ENCODE measurements around the gene SMURF1. TPM values are rescaled to one million over a fixed set of nuclear protein-coding genes. Genes with fewer than 3 reads are reported as not detected.

Gene SMURF1
- total and polyA plus RNA-seq, 2 experiments from 2014 or later: 12.4 to 21.7 TPM

DNA sequence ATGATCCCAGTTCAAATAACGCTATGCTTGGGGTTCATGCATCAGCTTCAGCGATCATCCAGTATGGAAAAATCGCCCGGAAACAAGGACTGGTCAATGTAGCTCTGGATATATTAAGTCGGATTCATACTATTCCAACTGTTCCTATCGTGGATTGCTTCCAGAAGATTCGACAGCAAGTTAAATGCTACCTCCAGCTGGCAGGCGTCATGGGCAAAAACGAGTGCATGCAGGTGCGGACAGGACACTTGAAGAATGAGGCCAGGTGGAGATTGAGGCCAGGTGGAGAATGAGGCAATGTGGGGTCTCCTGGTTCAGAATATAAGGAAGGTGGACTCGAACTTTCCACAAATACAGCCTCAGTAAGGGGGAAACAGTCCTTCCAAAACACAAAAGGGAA is 159.8 kb downstream of the SMURF1 start:
- Histone ChIP-seq H3K27ac (no peak overlapping the region), H3K27me3 (no peaks in the 10 kb centered on the region), H3K4me1 (ENCODE audit: insufficient read depth) (no peaks in the 10 kb centered on the region), H3K36me3 (replicated peaks; ENCODE audit: insufficient read depth, low read depth) (peaks cover 4% of the 10 kb centered on the region), H3K9me2 (replicated peaks; ENCODE audit: insufficient read depth) (no peaks in the 10 kb centered on the region), H3K79me2 (no peaks in the 10 kb centered on the region), H2AFZ (no peak overlapping the region), H3K4me3 (no peak overlapping the region), H4K20me1 (ENCODE audit: insufficient read depth, poor library complexity, severe bottlenecking) (no peaks in the 10 kb centered on the region), H3K9me3 (ENCODE audit: low read depth) (no peaks in the 10 kb centered on the region), H3K4me2 (no peak overlapping the region)
- 98% methylated on average over 11 of the region's 11 CpGs for WGBS (ENCODE audit: low lambda C conversion rate, missing lambda C conversion rate)
- no peak for DNase-seq (ENCODE audit: low spot score)
- TF ChIP-seq EZH2 (IDR thresholded peaks at IDR 0.05; ENCODE audit: borderline replicate concordance): no peak
- TF ChIP-seq EZH2phosphoT487 (IDR thresholded peaks at IDR 0.05; ENCODE audit: low read depth, severe bottlenecking, unreplicated experiment): no peak
- TF ChIP-seq, protein P1, sequence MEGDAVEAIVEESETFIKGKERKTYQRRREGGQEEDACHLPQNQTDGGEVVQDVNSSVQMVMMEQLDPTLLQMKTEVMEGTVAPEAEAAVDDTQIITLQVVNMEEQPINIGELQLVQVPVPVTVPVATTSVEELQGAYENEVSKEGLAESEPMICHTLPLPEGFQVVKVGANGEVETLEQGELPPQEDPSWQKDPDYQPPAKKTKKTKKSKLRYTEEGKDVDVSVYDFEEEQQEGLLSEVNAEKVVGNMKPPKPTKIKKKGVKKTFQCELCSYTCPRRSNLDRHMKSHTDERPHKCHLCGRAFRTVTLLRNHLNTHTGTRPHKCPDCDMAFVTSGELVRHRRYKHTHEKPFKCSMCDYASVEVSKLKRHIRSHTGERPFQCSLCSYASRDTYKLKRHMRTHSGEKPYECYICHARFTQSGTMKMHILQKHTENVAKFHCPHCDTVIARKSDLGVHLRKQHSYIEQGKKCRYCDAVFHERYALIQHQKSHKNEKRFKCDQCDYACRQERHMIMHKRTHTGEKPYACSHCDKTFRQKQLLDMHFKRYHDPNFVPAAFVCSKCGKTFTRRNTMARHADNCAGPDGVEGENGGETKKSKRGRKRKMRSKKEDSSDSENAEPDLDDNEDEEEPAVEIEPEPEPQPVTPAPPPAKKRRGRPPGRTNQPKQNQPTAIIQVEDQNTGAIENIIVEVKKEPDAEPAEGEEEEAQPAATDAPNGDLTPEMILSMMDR (IDR thresholded peaks at IDR 0.05; ENCODE audit: poor library complexity): no peak

DNA sequence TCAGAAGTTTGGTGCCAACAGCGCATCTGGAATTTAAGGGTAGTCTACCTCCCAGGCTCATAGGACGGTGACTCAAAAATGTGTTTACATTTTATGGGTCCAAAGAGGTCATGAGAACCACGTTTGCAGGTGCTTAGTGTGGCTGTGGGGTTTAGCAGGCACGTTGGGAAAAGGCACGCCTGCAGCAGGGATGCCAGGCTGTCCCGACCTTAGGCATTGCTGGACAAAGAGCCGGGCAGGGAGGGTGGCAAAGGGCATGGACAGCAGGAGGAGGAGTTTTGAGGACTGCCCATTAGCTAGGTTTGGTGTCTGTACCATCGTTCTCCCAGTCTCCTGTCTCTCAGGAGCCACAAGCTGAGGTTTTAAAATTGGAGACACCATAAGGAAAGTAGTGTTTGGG is 161.2 kb downstream of the SMURF1 start:
- no peaks in the 10 kb centered on the region for H3K79me2 ChIP-seq
- H3K4me3 ChIP-seq: no peak overlapping the region
- H3K9me2 ChIP-seq (replicated peaks; ENCODE audit: insufficient read depth): no peaks in the 10 kb centered on the region
- peaks cover 4% of the 10 kb centered on the region for H3K36me3 ChIP-seq (replicated peaks; ENCODE audit: insufficient read depth, low read depth)
- no peak for DNase-seq (ENCODE audit: low spot score)
- H3K9me3 ChIP-seq (ENCODE audit: low read depth): no peaks in the 10 kb centered on the region
- H4K20me1 ChIP-seq (ENCODE audit: insufficient read depth, poor library complexity, severe bottlenecking): no peaks in the 10 kb centered on the region
- H3K27ac ChIP-seq: no peak overlapping the region
- H3K4me1 ChIP-seq (ENCODE audit: insufficient read depth): no peaks in the 10 kb centered on the region
- TF ChIP-seq EZH2 (IDR thresholded peaks at IDR 0.05; ENCODE audit: borderline replicate concordance) (no peak), EZH2phosphoT487 (IDR thresholded peaks at IDR 0.05; ENCODE audit: low read depth, severe bottlenecking, unreplicated experiment) (no peak)
- TF ChIP-seq, protein P1 (IDR thresholded peaks at IDR 0.05; ENCODE audit: poor library complexity): no peak
- 93% methylated on average over 8 of the region's 8 CpGs for WGBS (ENCODE audit: low lambda C conversion rate, missing lambda C conversion rate)
- no peaks in the 10 kb centered on the region for H3K27me3 ChIP-seq
- H3K4me2 ChIP-seq: no peak overlapping the region
- no peak overlapping the region for H2AFZ ChIP-seq

DNA sequence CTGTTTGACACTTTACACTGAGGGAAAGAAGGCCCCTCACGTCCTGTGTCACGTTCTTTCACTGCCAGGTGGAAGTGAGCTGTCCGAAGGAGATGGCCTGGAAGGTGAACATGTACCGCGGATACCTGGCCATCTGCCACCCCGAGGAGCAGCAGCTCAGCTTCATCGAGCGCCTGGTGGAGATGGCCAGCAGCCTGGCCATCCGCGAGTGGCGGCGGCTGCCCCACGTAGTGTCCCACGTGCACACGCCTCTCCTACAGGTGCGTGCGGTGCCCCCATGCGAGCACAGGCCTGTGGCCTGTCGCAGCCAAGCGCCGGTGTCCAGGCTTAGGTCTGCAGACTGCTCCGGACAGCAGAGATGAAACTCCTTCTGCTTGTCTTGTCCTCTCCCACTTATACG is 162.2 kb downstream of the SMURF1 start:
- no peaks in the 10 kb centered on the region for H3K9me3 ChIP-seq (ENCODE audit: low read depth)

More for the DNA sequence above, 162.2 kb downstream of the SMURF1 start:
- peaks cover 4% of the 10 kb centered on the region for H3K36me3 ChIP-seq (replicated peaks; ENCODE audit: insufficient read depth, low read depth)
- no peak for DNase-seq (ENCODE audit: low spot score)
- TF ChIP-seq, protein P1 (IDR thresholded peaks at IDR 0.05; ENCODE audit: poor library complexity): no peak
- no peak for TF ChIP-seq EZH2phosphoT487 (IDR thresholded peaks at IDR 0.05; ENCODE audit: low read depth, severe bottlenecking, unreplicated experiment)
- no peak for TF ChIP-seq EZH2 (IDR thresholded peaks at IDR 0.05; ENCODE audit: borderline replicate concordance)
- no peaks in the 10 kb centered on the region for H3K9me2 ChIP-seq (replicated peaks; ENCODE audit: insufficient read depth)
- H2AFZ ChIP-seq: no peak overlapping the region
- no peaks in the 10 kb centered on the region for H3K4me1 ChIP-seq (ENCODE audit: insufficient read depth)
- H3K27ac ChIP-seq: no peak overlapping the region
- H3K4me2 ChIP-seq: no peak overlapping the region
- 97% methylated on average over 23 of the region's 23 CpGs for WGBS (ENCODE audit: low lambda C conversion rate, missing lambda C conversion rate)
- no peaks in the 10 kb centered on the region for H3K79me2 ChIP-seq
- H3K27me3 ChIP-seq: no peaks in the 10 kb centered on the region
- no peak overlapping the region for H3K4me3 ChIP-seq
- H4K20me1 ChIP-seq (ENCODE audit: insufficient read depth, poor library complexity, severe bottlenecking): no peaks in the 10 kb centered on the region

All from hepatocyte (in vitro differentiated cells).